ENCODE measurements around the gene ADAMTS6. TPM values are rescaled to one million over a fixed set of nuclear protein-coding genes. Genes with fewer than 3 reads are reported as not detected.

Gene ADAMTS6
- total RNA-seq, 4 donors from 2014 or later, result 2.6 to 25.2 (median 12.3) TPM

GRCh38 chr5:65127161-65127901, 354.4 kb downstream of the ADAMTS6 start:
- Histone ChIP-seq H3K4me3 (no peak overlapping the region), H3K27me3 (no peaks in the 10 kb centered on the region), H3K9me3 (no peaks in the 10 kb centered on the region), H3K36me3 (no peaks in the 10 kb centered on the region), H3K27ac (peak overlapping the region; percentile 82 to 89 (median 86)), H3K4me1 (peaks cover 8 to 56% (median 11%) of the 10 kb centered on the region in 3 donors)
- ATAC-seq, result peak; percentile 66
- TF ChIP-seq POLR2A (IDR thresholded peaks at IDR 0.05) (no peak), EP300 (IDR thresholded peaks at IDR 0.05) (no peak), POLR2AphosphoS5 (IDR thresholded peaks at IDR 0.05) (peak; percentile 89), CTCF (IDR thresholded peaks at IDR 0.05) (peak in 1 of 4 experiments; percentile 40)
- WGBS, 2 donors (ENCODE audit: low coverage in 1 of 2), result 37 to 38% methylated on average over 9 to 10 of the region's 10 CpGs

GRCh38 chr5:65126542-65127069, 355.1 kb downstream of the ADAMTS6 start:
- Histone ChIP-seq H3K9me3 (no peaks in the 10 kb centered on the region), H3K36me3 (no peaks in the 10 kb centered on the region), H3K27me3 (no peaks in the 10 kb centered on the region), H3K27ac (peak overlapping the region; percentile 82 to 89 (median 86)), H3K4me1 (peaks cover 8 to 56% (median 11%) of the 10 kb centered on the region in 3 donors), H3K4me3 (peak overlapping the region in 1 of 2 donors; percentile 30)
- ATAC-seq, result peak; percentile 1
- no peak for TF ChIP-seq POLR2A (IDR thresholded peaks at IDR 0.05)
- TF ChIP-seq CTCF (IDR thresholded peaks at IDR 0.05), result no peak
- no peak for TF ChIP-seq EP300 (IDR thresholded peaks at IDR 0.05)
- no peak for TF ChIP-seq POLR2AphosphoS5 (IDR thresholded peaks at IDR 0.05)
- WGBS, 2 donors (ENCODE audit: low coverage in 1 of 2), result 45 to 53% methylated on average over 3 to 6 of the region's 6 CpGs

GRCh38 chr5:65125591-65126541, 355.9 kb downstream of the ADAMTS6 start:
- H3K4me3 ChIP-seq, result peak overlapping the region in 1 of 2 donors; percentile 30
- TF ChIP-seq CTCF (IDR thresholded peaks at IDR 0.05), result no peak
- TF ChIP-seq POLR2A (IDR thresholded peaks at IDR 0.05), result no peak
- peak; percentile 18 for TF ChIP-seq POLR2AphosphoS5 (IDR thresholded peaks at IDR 0.05)
- no peak for TF ChIP-seq EP300 (IDR thresholded peaks at IDR 0.05)
- peak overlapping the region; percentile 82 to 89 (median 86) for H3K27ac ChIP-seq
- no peaks in the 10 kb centered on the region for H3K9me3 ChIP-seq
- WGBS, 2 donors (ENCODE audit: low coverage in 1 of 2), result 39 to 50% methylated on average over 10 to 13 of the region's 16 CpGs
- H3K27me3 ChIP-seq, result no peaks in the 10 kb centered on the region
- H3K36me3 ChIP-seq, result no peaks in the 10 kb centered on the region
- ATAC-seq, result peak; percentile 60
- H3K4me1 ChIP-seq, result peaks cover 8 to 56% (median 11%) of the 10 kb centered on the region in 3 donors

GRCh38 chr5:65121880-65122436, 359.8 kb downstream of the ADAMTS6 start:
- Histone ChIP-seq H3K4me3 (no peak overlapping the region), H3K9me3 (no peaks in the 10 kb centered on the region), H3K27ac (no peak overlapping the region), H3K36me3 (no peaks in the 10 kb centered on the region), H3K4me1 (peaks cover 5 to 22% (median 6%) of the 10 kb centered on the region in 3 donors), H3K27me3 (no peaks in the 10 kb centered on the region)
- no peak for ATAC-seq
- 98 to 100% methylated on average over 3 to 6 of the region's 10 CpGs for WGBS, 2 donors (ENCODE audit: low coverage in 1 of 2)
- TF ChIP-seq POLR2AphosphoS5 (IDR thresholded peaks at IDR 0.05) (no peak), EP300 (IDR thresholded peaks at IDR 0.05) (no peak), POLR2A (IDR thresholded peaks at IDR 0.05) (no peak), CTCF (IDR thresholded peaks at IDR 0.05) (no peak)
